A549 (cell line): ENCODE results near the gene SERP1.

ENCODE experiments used
- EP300 ChIP-seq, 2 experiments: fragments of >200 bp; sonication (Bioruptor Twin); formaldehyde crosslinking; IDR thresholded peaks; 2 replicates in 1 of 2; 3 replicates in 1 of 2; pipeline ENCODE4 v1.6.1; 2016 to 2017
- KDM1A ChIP-seq: fragments of 200-600 bp; sonication (generic); IDR thresholded peaks from 2 replicates; pipeline ENCODE4 v1.6.1; 2016; ENCODE audit warnings: low read depth, mild to moderate bottlenecking
- KDM5A ChIP-seq: fragments of 200-600 bp; sonication (generic); IDR thresholded peaks from 2 replicates; pipeline ENCODE4 v1.6.1; 2016; ENCODE audit warnings: antibody characterized with exemption, mild to moderate bottlenecking
- MYC ChIP-seq: IDR thresholded peaks from 2 replicates; pipeline ENCODE4 v1.6.1; 2012; ENCODE audit warnings: mild to moderate bottlenecking, inconsistent platforms, low read length, improper control_type of control experiment, borderline replicate concordance
- POLR2A ChIP-seq: IDR thresholded peaks from 2 replicates; pipeline ENCODE4 v1.6.1; 2012; ENCODE audit warnings: mild to moderate bottlenecking, low read length
- RARB ChIP-seq: fragments of 250-450 bp; sonication (Bioruptor Pico); IDR thresholded peaks from 2 replicates; pipeline ENCODE4 v1.8.0; 2021; ENCODE audit warnings: mild to moderate bottlenecking, moderate library complexity
- RCOR1 ChIP-seq: fragments of 150-350 bp; IDR thresholded peaks from 2 replicates; pipeline ENCODE4 v1.6.1; 2014; ENCODE audit warnings: antibody characterized with exemption, low read length, low read depth
- TF ChIP-seq, protein P1 (sequence below): fragments of >200 bp; sonication (Bioruptor Twin); formaldehyde crosslinking; IDR thresholded peaks from 3 replicates; pipeline ENCODE4 v1.5.1; 2016
- TF ChIP-seq, protein P2 (sequence below): IDR thresholded peaks from 2 replicates; pipeline ENCODE4 v1.6.1; 2012

DNA sequence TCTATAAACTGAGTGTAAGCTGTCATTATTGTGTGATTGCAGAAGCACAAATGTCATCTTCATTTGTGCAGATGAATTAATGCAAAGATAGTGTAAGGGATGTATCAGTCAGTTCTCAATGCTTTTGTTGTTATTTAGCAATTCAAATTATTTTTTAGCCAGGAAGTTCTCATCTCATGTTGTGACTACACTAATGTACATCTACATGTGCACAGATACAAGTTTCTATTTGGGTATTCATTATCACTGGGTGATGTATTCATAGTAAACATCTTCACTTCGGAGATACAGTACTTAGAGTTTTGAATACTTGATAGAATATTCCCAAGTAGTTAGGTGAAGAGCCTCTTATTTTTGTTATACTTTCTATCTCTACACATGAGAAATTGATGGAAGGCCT, 11.4 kb upstream of the SERP1 start:
- TF ChIP-seq RARB (CRISPR knock-in tag) (no peak), KDM5A (no peak), MYC (no peak), KDM1A (no peak), POLR2A (no peak), EP300 (IDR thresholded peaks at IDR 0.05) (no peak), RCOR1 (no peak)
- TF ChIP-seq, protein P1, sequence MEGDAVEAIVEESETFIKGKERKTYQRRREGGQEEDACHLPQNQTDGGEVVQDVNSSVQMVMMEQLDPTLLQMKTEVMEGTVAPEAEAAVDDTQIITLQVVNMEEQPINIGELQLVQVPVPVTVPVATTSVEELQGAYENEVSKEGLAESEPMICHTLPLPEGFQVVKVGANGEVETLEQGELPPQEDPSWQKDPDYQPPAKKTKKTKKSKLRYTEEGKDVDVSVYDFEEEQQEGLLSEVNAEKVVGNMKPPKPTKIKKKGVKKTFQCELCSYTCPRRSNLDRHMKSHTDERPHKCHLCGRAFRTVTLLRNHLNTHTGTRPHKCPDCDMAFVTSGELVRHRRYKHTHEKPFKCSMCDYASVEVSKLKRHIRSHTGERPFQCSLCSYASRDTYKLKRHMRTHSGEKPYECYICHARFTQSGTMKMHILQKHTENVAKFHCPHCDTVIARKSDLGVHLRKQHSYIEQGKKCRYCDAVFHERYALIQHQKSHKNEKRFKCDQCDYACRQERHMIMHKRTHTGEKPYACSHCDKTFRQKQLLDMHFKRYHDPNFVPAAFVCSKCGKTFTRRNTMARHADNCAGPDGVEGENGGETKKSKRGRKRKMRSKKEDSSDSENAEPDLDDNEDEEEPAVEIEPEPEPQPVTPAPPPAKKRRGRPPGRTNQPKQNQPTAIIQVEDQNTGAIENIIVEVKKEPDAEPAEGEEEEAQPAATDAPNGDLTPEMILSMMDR, result no peak
- TF ChIP-seq, protein P2, sequence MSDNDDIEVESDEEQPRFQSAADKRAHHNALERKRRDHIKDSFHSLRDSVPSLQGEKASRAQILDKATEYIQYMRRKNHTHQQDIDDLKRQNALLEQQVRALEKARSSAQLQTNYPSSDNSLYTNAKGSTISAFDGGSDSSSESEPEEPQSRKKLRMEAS, result no peak
